GM11168 (cell line): Measurements from ENCODE around the gene ITPR3.

Experiments
- in situ Hi-C: fragments of 300-500 bp; cut with MboI; formaldehyde crosslinking; loops from one replicate; pipeline ENCODE4 v1.12.0; 2022; ENCODE audit warnings: low sequenced_read_pairs; ENCODE audit not compliant: unreplicated experiment

The ITPR3 gene

DNA sequence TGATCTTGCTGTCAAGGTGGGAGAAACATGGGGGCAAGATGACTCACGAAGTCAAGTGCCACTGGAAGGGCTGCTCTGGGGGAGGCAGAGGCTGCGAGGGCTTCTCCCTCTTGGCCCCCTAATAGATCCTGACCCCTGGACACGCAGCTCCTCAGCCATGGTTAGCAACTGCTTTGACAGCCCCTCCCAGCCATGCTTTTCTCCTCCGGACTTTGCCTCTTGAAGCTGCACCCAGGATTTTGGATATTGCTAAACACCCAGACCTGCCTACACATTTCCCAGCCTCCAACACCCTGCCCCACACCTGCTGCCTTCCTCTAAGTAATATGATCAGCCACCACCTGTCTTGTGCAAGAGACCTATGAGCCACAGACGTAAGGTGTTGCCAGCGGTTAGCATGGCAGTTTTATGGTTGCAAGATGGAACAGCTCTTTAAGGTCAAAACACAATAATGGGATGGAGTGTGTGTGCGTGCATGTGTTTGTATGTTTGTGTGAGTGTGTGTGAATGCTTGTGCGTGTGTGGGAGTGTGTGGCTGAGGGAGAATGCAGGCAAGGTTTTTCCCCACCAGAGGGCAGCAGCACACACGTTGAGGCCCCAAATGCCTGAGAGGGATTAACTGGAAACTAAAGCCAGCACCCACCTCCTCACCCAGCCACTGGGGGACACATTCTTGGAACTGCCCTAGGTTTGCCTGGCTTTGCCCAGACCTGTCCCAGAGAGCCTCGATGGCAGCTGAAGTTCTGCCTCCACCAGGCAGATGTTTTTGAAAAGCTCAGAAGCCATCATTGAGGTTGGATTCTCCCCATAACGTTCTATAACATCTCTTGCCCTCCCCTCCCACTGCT is 123.1 kb downstream of the ITPR3 start:
- in situ Hi-C loops, result no loop called here

DNA sequence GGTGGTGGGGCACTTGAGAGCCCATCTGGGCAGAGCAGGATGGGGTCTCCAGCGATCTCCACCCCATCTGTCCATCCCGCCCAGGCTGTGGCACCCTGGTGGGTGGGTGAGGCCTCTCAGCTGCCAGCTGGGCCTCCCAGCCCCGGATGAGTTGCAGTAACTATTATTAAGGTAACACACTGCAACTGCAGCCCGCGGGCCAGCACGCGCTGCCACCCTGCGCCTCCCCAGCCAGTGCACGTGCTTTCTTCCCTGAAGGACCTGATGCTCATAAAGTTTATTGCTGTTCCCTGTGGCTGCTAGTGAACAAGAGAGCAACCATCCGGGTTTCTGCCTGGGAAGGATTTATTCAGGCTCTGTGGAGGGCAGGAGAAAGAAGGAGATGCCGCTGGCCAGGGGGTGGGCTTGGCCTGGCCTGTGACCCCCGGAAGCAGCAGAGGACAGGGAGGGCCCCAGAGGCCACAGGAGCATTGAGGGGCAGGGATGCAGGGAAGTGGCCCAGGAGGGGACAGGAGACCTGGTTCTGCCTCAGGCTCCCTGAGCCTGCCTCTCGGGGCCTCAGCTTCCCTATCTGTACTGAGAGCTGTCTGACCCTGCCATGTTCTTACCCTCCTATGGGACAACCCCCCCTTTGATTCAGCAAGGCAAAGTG is 123.9 kb downstream of the ITPR3 start:
- in situ Hi-C loops, result no loop called here

DNA sequence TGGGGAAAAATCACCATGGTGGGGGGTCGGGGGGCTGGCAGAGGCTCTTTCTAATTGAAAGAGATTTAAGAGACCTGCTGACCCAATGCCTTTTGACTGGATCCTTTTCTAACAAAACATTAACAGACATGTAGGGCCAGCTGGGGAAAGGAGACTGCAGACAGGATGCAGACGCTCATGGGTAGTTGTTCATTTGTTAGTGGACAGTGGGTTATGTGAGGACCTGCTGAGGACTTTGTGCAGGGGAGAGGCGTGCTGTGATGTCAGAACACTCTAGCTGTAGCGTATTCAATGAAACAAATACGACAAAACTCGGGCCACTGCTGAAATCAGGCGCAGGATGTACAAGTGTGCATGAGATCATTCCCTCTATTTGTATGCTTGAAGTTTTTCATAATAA is 124.4 kb downstream of the ITPR3 start:
- in situ Hi-C loops, result no loop called here
